ENCODE data around the gene GPR45.
A peak's percentile ranks its signal among the peaks of the same experiment; 100 is the strongest.
"Not testable (repeated sequence)": the region's sequence is repeated elsewhere in the genome, so short reads cannot be mapped to it uniquely, and the experiment has no call there.

The GPR45 gene

GRCh38 chr2:105241443-105241842, at the start of gene GPR45:
GPR45 (plus strand) TSS chr2:105241743; CDS start chr2:105241859, 116 bp downstream.
- no peak for DNase-seq

- no peak for DNase-seq
Measured at GRCh38 chr2:105194022-105194675, 47.4 kb upstream of the GPR45 start.

- no peak for DNase-seq
Measured at GRCh38 chr2:105196651-105197050, 44.9 kb upstream of the GPR45 start.

- no peak for DNase-seq
Measured at GRCh38 chr2:105215586-105216192, 25.9 kb upstream of the GPR45 start.

GRCh38 chr2:105220604-105221003, 20.9 kb upstream of the GPR45 start:
- DNase-seq = no peak

GRCh38 chr2:105224444-105224843, 17.1 kb upstream of the GPR45 start:
- DNase-seq = no peak

GRCh38 chr2:105231232-105231619, 10.3 kb upstream of the GPR45 start:
- DNase-seq = no peak

- DNase-seq = peak; percentile 19
Measured at GRCh38 chr2:105235388-105236059, 6.0 kb upstream of the GPR45 start.

- DNase-seq = no peak
Measured at GRCh38 chr2:105236060-105236424, 5.5 kb upstream of the GPR45 start.

GRCh38 chr2:105237045-105237765, 4.3 kb upstream of the GPR45 start:
- DNase-seq = no peak

- DNase-seq = no peak
Measured at GRCh38 chr2:105238664-105239240, 2.8 kb upstream of the GPR45 start.

GRCh38 chr2:105239924-105240323, 1.6 kb upstream of the GPR45 start:
- no peak for DNase-seq

GRCh38 chr2:105242286-105242993, 897 bp downstream of the GPR45 start:
- DNase-seq = no peak

GRCh38 chr2:105243961-105244360, 2.4 kb downstream of the GPR45 start:
- DNase-seq = no peak

- DNase-seq = no peak
Measured at GRCh38 chr2:105244451-105244850, 2.9 kb downstream of the GPR45 start.

GRCh38 chr2:105248316-105249070, 7.0 kb downstream of the GPR45 start:
- DNase-seq = no peak

- DNase-seq = no peak
Measured at GRCh38 chr2:105249181-105249580, 7.6 kb downstream of the GPR45 start.

GRCh38 chr2:105249891-105250290, 8.3 kb downstream of the GPR45 start:
- DNase-seq = no peak

GRCh38 chr2:105251016-105251648, 9.6 kb downstream of the GPR45 start:
- DNase-seq = not testable (repeated sequence)

- no peak for DNase-seq
Measured at GRCh38 chr2:105252271-105252670, 10.7 kb downstream of the GPR45 start.

- DNase-seq = no peak
Measured at GRCh38 chr2:105254531-105255210, 13.1 kb downstream of the GPR45 start.
